Posterior cingulate gyrus (tissue), 11 donors: ENCODE data around the gene WDCP.
"Not testable (repeated sequence)": the region's sequence is repeated elsewhere in the genome, so short reads cannot be mapped to it uniquely, and the experiment has no call there.

ENCODE experiments used
- DNase-seq, 10 donors: peaks; one replicate each; pipeline versions ENCODE4 v3.0.0 to v3.0.0-alpha.2; 2020 to 2021; ENCODE audit warnings: mixed read lengths in 3 of 10
- intact Hi-C: fragments of 100-400 bp; cut with DNase I; formaldehyde crosslinking; loops from one replicate; pipeline ENCODE4 v1.15.1; 2023

WDCP gene

DNA sequence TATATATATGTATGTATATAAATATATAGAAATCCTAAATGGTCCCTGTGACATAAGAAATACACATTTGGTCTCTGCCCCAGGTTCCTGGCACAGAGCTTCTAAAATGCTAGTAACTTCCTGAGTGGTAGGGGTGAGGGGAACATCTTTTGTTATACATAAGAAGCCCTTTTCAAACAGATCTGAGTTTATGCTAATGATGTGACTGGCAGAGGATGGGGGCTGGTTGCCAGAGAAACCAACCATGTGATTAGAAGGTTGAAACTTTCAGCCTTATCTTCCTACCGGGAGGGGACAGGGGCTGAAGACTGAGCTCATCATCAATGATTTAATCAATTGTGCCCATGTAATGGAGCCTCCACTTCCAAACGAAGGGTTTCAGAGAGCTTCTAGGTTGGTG lies 21.0 kb downstream of the WDCP start:
- no peak for DNase-seq
- intact Hi-C loops, result no loop called here

DNA sequence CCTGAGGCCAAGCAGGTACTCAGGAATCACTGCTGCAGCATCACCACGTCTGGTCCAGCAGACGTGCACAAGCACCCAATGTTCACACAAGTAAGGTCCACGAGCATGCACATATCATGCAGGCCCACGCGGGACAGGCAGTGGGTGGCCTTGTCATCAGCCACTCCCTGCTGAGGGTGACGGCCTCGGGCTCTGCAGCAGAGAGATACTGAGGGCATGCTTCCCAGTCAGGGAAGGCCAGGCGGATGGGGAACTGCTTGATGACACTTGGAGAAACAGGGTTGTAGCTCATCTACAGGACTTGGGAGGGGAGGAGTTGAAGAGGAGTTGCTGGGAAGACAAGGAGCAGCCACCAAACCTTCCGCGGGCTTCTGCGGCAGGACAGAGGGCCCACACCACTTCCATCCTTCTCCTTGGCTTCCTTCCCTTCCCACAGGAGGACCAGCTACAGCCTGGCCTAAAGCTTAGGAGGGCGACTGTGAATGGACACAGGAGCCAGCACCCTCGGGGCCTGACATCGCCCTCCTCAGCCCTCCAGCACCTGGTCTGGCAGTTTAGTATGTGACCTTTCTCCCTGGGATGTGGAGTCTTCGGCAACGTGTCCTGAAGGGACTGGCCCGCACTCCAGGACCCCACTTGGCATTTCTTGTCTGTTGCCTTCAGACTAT lies 22.1 kb downstream of the WDCP start:
- DNase-seq, result peak in 1 of 10 donors; percentile 75
- intact Hi-C loops, result no loop called here

DNA sequence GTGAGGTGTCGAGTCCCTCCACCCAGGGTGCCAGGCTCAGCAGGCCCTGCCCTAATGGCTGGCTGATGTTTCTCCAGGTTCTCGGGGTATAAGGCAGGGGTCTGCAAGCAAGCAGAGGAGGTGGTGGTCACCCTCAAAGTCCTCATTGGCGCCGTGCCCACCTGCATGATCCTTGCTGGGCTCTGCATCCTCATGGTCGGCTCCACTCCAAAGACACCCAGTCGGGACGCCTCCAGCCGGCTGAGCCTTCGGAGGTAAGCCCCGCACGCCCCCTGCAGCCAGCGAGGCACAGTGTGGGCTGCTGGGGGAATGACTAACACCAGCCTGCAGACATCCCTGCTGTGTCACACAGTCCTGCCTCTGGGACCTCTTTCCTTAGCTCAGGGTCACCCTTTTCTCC lies 23.2 kb downstream of the WDCP start:
- peak in 1 of 10 donors; percentile 85 for DNase-seq
- intact Hi-C loops, result no loop called here

DNA sequence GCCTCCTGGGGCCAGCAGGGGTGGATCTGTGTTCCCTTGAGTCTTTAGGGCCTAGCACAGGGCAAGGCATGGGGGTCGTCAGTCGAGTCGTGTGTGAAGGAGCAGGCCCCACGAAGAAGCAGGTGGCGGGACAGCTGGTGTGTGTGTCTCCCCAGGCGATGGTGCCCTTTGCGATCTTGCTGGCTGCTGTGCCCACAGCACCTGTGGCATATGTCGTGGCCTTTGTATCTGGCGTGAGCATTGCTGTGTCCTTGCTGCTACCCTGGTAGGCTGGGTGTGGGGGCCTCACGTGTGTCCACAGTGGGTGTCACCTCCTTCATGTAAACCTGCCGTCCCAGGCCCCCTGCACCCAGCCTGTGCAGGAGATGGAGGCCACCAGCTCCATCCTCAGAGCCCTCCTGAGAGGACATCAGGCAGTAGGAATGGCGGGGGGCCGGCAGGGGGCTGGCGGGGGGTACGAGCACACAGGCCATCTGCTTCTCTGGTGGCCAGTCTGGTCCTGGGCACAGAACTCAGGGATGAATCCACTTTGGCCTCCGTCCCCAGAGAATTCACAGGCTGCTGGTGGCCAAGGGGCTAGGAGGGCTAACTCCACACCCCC lies 24.1 kb downstream of the WDCP start:
- intact Hi-C loops, result no loop called here
- no peak for DNase-seq

DNA sequence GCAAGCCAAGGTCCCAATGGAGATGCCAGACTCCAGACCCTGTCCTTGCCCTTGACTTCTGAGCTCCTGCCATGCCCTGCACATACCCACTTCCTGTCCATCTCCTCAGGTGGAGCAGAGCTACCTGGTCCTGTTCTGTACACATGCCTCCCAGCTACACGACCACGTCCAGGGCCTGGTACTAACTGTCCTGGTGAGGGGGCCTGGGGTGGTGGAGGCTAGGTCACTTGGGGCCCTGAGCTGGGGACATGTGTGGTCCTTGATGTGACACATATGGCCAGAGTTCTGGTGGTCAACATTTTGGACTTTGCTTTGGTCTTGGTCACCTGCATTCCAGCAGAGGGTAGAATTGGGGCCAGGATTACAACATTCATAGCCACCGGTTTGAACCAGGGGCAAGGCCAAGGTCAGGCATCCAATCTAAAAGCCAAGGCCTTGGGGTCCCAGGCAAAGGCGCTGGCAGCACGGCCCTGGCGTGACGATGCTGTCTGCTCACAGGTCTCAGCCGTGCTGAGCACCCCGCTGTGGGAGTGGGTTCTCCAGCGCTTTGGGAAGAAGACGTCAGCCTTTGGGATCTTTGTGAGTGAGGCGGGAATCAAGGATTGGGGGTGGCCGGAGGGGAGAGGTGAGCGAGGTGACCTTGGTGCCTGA lies 24.7 kb downstream of the WDCP start:
- intact Hi-C loops, result no loop called here
- DNase-seq, result no peak

DNA sequence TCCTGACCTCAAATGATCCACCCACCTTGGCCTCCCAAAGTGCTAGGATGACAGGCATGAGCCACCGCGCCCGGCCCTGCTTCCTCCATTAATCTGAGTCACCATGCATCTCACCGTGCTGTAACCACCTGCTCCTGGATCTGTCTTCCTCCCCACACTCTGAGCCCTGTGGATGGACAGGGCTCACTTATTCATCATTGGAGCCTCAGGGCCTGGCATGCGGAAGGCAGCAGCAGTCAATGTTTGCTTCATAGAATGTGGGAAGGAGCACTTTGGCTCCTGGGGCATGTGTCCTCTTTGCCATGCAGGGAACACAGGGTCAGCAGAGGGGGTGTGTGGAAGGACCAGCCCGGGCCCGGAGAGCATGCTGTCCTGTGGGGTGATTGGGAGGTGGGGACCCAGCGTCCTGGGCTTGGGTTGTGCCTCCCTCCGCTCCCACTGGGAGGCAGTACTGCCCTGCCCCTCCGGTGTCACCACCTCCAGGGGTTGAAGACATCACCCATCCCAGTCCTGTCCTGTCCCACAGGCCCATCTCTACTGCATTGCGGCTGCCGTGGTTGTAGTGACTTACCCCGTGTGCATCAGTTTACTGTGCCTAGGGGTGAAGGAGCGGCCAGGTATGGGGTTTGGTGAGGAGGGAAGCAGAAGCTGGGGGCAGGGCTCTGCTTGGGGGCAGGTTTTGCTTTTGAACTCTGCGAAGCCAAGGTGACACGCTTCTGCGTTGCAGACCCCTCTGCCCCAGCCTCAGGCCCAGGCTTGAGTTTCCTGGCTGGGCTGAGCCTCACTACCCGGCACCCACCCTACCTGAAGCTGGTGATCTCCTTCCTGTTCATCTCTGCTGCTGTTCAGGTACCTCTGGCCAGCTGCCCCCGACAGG lies 25.8 kb downstream of the WDCP start:
- intact Hi-C loops, result no loop called here
- no peak for DNase-seq

DNA sequence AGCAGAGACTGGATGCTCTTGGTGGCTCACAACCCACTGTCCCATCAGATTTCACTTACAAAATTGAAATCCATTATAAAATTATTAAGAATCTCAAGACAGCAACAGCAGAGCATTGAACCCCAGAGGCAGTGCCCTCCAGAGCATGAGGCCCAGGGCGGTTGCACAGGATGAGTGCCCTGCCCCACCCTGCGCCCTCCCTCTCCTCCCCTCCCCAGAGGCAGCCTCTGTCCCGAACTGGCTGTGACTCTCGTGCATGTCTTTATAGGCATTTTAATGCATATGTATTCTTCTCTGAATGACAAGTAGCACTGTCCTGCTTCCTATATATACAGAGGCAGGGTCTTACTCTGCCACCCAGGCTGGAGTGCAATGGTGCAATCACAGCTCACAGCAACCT lies 26.9 kb downstream of the WDCP start:
- intact Hi-C loops, result no loop called here
- DNase-seq, result no peak

DNA sequence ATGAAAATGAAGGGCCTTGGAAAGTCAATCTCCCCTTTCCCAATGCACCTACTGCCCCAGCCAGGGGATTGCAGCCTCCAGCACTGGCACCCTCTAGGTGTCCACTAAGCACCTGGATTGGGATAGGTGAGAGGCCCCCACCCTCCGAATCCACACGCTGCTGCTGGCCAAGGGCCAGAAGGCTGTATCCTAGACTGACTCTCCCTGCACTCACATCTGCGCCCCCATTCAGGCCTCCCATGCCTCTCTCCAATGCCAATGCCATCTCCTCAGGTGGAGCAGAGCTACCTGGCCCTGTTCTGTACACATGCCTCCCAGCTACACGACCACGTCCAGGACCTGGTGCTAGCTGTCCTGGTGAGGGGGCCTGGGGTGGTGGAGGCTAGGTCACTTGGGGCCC lies 27.5 kb downstream of the WDCP start:
- no peak for DNase-seq
- intact Hi-C loops, result no loop called here

DNA sequence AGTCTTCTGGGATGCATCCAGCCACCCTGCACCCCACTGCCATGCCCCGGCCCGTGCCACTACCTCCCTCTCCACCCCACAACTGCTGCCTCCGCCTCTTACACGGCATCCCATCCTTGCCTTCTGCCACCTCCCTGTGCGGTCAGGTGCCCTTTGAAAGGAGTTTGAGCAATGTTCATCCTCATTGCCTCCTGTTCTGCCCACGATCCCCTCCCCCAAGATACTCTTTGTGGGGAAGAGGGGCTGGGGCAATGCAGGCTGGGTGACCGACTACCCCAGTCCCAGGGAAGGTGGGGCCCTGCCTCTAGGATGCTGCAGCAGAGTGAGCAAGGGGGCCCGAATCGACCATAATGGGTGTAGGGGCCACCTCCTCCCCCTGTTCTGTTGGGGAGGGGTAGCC lies 28.9 kb downstream of the WDCP start:
- intact Hi-C loops, result no loop called here

DNA sequence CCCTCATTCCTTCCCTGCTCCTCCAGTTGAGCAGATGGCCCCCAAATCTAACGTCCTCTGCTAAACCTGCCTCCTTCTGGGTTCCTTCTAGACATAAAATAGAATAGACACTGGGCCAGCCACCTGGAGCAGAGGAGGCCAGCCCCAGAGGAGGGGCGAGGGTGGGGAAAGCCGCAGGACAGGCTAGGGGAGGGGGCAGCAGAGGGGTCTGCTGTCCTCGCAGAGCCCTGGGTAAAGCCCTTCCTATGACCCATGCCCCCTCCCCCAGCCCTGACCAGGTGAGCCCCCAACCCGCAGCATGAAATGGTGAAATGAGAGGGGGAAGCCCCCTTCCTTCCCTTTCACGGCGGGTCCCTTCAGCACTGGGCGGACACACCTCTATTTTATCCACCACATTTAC lies 29.5 kb downstream of the WDCP start:
- intact Hi-C loops, result no loop called here
- DNase-seq, result no peak

More for the DNA sequence above, 28.9 kb downstream of the WDCP start:
- peak in 1 of 10 donors; percentile 55 for DNase-seq

DNA sequence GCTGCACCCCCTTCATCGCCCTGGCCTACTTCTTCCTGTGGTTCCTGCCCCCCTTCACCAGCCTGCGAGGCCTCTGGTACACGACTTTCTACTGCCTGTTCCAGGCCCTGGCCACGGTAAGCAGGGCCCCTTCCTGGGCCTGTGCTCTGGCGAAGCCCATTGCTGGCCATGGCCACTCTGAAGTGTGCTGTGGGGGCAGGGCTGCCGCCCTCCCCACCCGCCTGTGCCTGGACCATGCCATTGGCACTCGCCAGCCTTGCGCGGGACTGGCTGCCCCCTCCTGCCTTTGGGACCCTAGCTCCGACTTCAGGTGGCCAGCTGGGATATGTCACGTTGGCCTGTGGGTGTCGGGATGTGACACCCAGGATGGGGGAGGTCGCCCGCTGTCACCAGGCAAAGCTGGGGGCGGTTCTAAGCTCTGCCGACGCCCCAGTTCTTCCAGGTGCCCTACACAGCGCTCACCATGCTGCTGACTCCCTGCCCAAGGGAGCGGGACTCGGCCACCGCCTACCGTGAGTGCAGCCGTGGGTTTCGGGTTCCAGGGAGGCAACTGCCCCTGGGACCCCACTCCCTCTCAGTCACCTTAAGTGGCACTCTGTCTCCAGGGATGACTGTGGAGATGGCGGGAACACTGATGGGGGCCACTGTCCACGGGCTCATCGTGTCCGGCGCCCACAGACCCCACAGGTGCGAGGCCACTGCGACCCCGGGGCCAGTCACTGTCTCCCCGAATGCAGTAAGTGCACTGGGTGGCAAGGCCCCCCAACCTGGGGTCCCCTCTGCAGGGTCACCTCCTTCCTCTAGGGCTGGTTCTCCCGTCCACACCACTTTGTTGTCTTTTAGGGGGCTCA lies 30.1 kb downstream of the WDCP start:
- intact Hi-C loops, result no loop called here
- no peak for DNase-seq

DNA sequence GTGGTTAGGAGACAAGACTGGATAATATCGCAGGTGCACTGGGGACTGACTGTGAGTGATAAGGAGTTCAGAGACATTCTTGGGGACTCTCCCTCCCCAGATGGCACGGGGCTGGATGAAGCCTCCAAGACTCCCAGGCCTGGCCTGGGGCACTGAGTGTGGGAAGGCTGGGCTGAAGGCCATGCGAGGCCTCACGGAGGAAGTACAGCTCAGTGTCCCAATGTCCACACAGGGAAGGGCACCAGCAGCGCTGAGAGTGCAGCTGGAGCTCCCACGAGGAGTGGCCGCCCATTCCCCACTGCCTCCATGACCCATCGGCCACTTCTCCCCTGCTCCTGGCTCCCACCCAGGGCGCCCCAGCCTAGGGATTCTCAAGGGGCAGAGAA lies 30.8 kb downstream of the WDCP start:
- intact Hi-C loops, result no loop called here
- DNase-seq, result no peak

DNA sequence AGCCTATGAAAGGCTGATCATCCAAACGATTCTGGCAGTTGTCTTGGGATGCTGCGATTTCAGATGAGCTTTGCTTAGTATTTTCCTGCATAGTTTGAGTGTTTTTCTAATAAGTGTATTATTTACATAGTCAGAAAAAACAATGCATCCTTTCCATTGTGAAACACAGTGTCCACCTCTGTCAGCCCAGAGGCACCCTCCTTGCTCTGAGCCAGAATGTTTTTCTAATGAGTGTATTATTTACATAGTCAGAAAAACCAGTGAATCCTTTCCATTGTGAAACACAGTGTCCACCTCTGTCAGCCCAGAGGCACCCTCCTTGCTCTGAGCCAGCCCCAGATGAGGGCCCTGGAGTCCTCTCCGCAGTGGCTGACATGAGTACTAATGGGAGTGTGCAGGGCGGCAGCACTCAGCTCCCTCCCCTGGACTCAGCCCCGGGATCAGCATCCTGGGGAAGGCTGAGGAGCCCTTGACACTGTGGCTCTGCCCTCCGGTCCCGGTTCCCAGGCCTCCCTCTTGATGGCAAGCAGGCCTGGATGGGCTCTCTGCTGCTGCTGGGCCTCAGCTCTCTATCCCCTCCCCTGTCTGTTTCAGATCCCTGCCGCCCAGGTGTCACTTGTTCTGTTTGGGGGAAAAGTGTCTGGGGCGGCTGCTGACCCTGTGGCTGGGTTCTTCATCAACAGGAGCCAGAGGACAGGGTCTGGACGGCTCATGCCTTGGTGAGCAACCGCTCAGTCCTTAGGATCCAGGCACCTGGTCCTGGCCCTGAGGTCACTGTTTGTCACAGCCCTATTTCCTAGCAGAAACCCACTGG lies 31.4 kb downstream of the WDCP start:
- no peak for DNase-seq
- intact Hi-C loops, result no loop called here

DNA sequence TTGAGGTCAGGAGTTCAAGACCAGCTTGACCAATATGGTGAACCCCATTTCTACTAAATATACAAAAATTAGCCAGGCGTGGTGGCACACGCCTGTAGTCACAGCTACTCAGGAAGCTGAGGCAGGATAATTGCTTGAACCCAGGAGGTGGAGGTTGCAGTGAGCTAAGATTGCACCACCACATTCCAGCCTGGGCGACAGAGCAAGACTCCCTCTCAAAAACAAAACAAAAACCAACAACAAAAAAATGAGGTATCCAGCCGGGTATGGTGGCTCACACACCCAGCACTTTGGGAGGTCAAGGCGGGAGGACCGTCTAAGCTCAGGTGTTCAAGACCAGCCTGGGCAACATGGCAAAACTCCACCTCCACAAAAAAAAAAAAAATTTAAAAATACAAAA lies 32.3 kb downstream of the WDCP start:
- DNase-seq, intact Hi-C loops: not testable (repeated sequence)

DNA sequence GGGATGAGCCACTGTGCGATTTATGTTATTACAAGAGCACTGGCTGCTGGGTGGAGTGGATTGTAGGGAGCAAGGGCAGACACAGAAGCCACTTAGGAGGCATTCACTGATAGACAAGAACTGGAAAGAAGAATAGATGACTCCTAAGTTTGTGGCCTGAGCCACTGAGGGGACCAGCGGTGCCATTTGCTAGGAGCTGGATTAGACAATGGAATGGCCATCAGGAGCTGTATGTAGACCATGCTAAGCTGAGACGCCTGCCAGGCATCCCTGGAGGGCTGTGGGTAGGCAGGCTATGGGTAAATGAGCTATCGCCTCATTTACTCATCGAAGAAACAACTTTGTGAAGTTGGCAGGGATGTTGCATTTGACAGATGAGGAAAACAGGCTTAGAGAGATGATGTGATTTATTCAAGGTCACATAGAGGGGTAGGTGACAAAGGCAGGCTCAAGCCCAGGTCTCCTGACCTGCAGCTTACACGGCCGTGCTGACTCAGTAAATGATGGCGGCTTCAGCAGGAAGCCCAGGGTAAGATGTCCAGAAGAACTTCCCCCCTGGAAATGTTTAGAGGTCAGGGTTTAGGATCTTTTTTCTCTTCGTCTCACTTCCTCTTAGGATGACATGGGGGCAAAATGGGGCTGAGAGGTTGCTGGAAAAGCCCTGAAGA lies 34.5 kb downstream of the WDCP start:
- intact Hi-C loops, result no loop called here
- DNase-seq, result no peak

DNA sequence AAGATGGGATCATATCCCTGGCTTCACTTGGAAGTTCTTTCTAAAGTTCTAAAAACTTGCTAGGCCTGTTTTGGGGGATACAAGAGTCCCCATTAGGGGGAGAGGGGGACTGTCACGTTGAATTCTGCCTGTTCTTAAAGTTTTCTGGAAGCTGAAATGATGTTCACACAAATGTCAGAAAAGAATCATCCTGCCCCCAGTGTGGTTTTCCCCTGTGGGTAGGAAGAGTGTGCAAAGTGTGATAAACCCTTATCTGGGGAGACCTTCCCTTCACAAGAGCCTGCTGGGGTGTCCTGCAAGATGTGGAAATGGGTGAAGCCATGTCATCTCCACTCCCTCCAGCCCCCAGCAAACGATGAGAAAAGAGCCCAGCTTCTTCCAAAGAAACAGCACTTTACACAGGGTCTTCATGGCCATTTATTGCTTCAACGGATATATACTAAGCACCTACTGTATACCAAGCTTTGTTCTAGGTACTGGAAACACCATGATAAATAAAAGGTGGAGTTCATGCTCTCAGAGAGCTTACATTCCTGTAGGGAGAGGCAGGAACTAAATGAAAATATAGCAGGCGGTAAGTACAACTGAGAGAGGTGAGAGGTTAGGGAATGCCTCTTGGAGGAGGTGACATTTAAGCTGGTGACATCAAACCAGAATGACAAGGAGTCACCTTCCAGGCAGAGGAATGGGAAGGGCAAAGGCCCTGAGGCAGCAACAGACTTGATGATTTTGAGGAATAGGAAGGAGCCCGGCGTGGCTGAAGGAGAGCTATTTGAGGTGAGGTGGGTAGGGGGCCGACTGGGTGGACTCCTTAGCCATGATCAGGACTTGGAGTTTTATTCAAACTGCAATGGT lies 35.7 kb downstream of the WDCP start:
- no peak for DNase-seq
- intact Hi-C loops, result no loop called here

DNA sequence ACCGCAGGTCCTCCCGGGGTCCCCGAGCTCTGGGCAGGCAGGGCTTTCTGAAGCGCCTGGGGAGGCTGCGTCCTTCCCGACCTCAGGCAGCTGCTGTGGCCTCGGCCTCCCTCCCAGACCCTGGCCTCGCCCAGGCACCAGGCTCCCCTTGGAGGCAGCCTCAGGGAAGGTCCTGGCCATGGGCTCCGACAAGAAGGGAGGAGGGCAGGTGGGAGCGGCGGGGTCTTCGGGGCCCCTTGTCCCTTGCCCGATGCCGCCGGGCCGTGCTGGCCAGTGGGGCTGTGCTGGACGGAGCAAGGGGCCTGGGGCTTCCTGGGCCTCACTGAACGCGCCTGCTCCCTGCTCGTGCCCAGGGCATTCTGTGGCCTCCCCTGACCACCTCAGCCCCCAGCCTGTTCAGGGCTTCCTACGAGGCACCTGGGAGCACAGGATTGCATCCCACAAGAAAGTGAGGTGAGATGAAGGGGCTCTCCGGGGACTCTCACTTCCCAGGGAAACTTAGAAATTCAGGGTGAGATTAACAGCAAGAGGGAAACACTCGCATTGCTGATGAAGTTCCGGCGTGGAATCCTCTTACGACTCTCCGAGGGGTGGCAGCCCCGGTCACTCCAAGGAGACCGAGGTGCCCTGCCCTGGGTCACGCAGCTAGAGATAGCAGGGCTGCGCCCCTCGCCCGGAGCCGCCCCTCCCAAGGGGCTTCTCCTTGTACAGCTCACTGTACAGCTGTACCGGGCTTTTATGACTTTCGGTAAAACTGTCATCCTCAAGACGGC lies 36.5 kb downstream of the WDCP start:
- intact Hi-C loops, result no loop called here
- DNase-seq, result peak in 1 of 10 donors; percentile 69
